Activated CD4-positive, CD25-positive, alpha-beta regulatory T cell treated with anti-CD3 and anti-CD28 coated beads, Interleukin-2, amount 50 U/mL, for 16 hours (primary cell): ENCODE results near the gene PTPRN2.

Experiments
- DNase-seq: peaks from one replicate; pipeline ENCODE4 v3.0.0-alpha.2; 2020; ENCODE audit warnings: low read depth, low spot score

The PTPRN2 gene

DNA sequence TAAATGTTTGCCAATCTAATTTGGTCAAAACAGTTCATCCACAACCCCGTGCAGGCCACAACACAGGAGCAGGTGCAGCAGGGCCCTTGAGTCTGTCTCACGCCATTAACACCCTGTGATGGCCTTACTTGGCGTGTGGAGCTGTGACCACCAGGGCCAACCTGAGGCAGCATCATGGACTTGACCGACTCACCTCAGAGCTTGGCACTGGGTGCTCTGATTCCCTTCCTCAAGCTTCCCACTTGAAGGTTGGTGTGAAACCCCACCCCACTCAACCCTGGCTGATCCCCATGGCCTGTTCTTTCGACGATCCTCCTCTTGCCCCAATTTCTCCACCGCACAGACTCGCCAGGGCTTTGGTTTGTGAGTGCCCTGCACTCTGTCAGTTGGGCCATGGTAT lies 623.1 kb downstream of the PTPRN2 start:
- DNase-seq, result no peak

GRCh38 chr7:157964016-157964415 lies 623.6 kb downstream of the PTPRN2 start:
- DNase-seq, result no peak

GRCh38 chr7:157963526-157963925 lies 624.1 kb downstream of the PTPRN2 start:
- no peak for DNase-seq

GRCh38 chr7:157962458-157963306 lies 624.9 kb downstream of the PTPRN2 start:
- DNase-seq, result no peak

DNA sequence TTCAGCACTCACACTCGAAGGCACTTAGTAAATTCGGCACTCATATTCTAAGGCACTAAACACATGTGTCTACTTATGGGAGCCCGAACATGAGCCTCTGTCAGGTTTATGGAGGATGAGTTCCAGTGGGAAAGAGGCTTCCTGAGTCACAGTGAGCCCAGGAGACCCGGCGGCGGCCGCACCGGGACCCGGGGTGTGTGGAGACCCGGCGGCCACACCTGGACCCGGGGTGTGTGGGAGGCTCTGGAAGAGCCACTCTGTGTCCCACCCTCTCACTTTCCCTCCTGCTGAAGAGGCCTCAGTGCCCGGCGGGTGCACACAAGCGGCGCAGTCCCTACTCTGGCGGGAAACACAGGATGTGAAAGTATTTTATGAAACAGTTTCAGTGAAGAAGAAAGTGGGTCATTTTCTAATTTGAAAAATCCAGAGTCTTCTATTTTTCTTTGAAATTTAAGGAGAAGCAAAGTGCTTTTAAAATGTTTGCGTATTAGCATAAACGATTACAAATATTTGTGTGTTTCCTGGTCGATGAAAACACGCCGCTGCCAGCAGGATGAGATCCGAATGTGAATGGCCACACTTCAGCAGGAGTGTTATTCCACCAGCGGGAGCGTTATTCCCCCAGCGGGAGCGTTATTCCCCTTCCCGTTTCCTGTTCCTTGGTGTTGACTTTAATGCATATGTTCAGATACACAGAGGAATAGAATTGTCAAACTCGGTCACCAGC lies 625.7 kb downstream of the PTPRN2 start:
- DNase-seq, result no peak

GRCh38 chr7:157955348-157955999 lies 632.1 kb downstream of the PTPRN2 start:
- no peak for DNase-seq

DNA sequence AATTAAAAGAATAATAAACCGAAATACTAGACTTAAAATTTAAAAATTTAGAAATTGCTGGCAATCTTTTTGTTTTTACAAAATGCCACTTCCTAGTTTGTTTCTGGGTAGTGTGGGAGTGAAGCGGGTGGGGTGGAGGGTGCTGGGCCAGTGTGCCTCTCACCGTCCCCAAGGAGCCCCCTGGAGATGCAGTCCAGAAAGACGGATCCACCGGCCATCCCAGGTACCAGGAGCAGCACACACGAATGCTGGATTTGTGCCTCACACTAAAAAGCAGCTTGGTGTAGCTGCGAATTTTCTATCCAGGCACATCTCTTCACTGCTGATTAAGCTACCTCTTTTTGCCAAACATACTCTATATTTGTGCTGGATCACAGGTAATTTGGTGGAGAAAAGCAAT lies 632.7 kb downstream of the PTPRN2 start:
- DNase-seq, result no peak

GRCh38 chr7:157952841-157953645 lies 634.6 kb downstream of the PTPRN2 start:
- no peak for DNase-seq

GRCh38 chr7:157952050-157952667 lies 635.5 kb downstream of the PTPRN2 start:
- DNase-seq, result no peak

- DNase-seq, result no peak
Observed at GRCh38 chr7:157951300-157952049, 636.1 kb downstream of the PTPRN2 start.

- DNase-seq, result no peak
Observed at GRCh38 chr7:157949711-157950110, 637.9 kb downstream of the PTPRN2 start.

DNA sequence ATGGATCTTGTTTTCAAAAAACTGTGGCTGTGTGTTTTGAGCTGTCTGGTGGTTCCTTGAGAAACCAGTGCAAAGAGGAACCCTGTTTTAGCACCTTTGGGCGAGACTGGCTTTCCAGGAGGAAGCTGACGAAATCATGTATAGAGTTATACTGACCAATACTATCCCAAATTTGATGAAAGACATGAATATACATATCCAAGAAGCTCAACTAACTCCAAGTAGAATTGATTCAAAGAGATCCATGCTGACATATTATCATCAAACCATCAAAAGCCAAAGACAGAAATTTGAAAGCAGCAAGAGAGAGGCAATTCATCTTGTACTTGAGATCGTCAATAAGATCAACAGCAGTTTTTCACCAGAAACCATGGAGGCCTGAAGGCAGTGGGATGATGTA lies 640.1 kb downstream of the PTPRN2 start:
- no peak for DNase-seq

- no peak for DNase-seq
Observed at GRCh38 chr7:157946398-157947060, 641.1 kb downstream of the PTPRN2 start.

DNA sequence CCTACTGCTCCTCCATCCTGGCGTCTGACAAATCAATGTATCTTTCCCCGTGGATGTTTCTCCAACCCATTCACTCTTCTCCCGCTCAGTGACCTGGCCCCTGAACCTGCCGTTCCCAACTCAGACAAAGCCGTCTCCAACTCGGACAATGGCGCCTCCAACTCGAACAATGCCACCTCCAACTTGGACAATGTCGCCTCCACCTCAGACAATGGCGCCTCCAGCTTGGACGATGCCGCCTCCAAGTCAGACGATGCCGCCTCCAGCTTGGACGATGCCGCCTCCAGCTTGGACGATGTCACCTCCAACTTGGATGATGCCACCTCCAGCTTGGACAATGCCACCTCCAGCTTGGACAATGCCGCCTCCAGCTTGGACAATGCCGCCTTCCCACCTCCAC lies 642.2 kb downstream of the PTPRN2 start:
- DNase-seq, result no peak

GRCh38 chr7:157944734-157945291 lies 642.8 kb downstream of the PTPRN2 start:
- no peak for DNase-seq

DNA sequence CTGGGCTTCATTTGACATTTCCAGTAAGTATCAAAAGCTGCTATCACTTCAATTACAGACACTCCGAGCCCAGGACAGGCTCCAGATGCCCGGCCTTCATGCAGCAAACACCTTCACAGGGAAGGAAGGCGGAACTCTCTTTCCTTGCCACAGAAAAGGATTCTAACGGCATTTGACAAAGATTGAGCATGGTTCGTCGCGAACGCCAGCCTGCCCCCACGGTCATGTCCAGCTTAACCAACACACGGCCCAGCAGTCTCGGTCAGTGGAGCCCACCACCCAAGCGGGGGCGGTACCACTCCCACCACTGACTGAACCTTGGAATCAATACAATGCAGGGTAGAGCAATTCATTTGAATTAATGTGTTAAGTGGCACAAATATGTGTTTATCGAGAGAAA lies 643.6 kb downstream of the PTPRN2 start:
- DNase-seq, result no peak

DNA sequence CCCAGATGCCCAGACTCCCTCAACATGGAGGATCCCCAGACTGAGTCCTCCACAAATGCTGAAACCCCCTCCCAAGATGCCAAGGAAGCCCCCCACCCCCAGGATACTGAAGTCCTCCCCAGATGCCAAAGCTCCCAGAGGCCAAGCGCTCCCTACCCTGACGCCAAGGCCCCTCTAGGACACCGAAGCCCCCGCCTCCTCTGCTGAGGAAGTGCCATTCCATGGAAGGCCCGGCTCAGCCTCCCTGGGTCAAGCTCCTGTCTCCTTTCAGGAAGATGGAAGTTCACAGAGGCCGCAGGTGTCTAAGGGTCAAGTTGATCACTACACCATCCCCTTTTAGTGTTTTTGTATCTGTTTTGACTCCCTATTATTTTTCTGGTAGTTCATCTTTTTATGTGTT lies 644.1 kb downstream of the PTPRN2 start:
- no peak for DNase-seq

GRCh38 chr7:157941210-157941609 lies 646.4 kb downstream of the PTPRN2 start:
- DNase-seq, result no peak

- DNase-seq, result no peak
Observed at GRCh38 chr7:157940497-157940896, 647.1 kb downstream of the PTPRN2 start.

GRCh38 chr7:157938211-157938610 lies 649.4 kb downstream of the PTPRN2 start:
- no peak for DNase-seq
